SK-N-MC (cell line): Measurements from ENCODE around the gene NEK1.

ENCODE experiments used
- EZH2 ChIP-seq: fragments of 200-600 bp; sonication (generic); IDR thresholded peaks from one replicate; pipeline ENCODE4 v1.6.1; 2017; ENCODE audit warnings: antibody characterized with exemption
- FOXP2 ChIP-seq: optimal IDR thresholded peaks from 2 replicates; pipeline ENCODE3; 2011; ENCODE audit warnings: mild to moderate bottlenecking, moderate library complexity; ENCODE audit not compliant: insufficient read depth; ENCODE audit errors: extremely low read length, control extremely low read depth
- POLR2AphosphoS5 ChIP-seq: IDR thresholded peaks from 2 replicates; pipeline ENCODE4 v1.6.1; 2012; ENCODE audit warnings: mild to moderate bottlenecking, low read depth, low read length, borderline replicate concordance

- TF ChIP-seq POLR2AphosphoS5 (no peak), EZH2 (no peak), FOXP2 (no peak)
These were observed 7.2 kb upstream of the NEK1 start for GRCh38 chr4:169619518-169619957.
